ENCODE results near the gene LGALS7B.

The LGALS7B gene

DNA sequence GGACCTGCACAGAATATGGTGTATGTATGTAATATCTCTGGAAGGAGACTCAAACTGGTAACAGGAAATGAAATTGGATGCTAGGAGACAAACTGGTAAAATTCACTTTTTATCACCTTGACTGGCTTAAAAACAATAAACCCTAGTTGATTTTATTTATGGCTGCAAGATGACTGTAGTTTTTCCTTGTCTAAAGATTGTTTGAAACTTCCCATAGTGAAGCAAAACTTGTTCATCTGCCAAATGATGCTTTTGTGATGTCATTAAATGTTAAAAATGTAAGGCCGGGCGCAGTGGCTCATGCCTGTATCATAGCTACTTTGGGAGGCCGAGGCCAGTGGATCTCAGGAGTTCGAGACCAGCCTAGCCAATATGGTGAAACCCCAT lies 45.1 kb downstream of the LGALS7B start:
- CTCF ChIA-PET, result interaction anchor here (0.6 to 2.2 kb wide), 7 partner anchors 53 to 931 kb away, joined by 3 to 10 read pairs (median 3); partner anchors contain the start of genes MRPS12 and SARS2
- H3K27ac ChIP-seq (ENCODE audit: extremely low read depth, low read depth, low read length), result no peak overlapping the region; the same call in 1 of the 2 replicates
- H3K4me3 ChIP-seq (ENCODE audit: low read depth, low read length), result no peak overlapping the region
- H3K9me3 ChIP-seq (ENCODE audit: control insufficient read depth, insufficient read depth, low read depth, low read length), result no peaks in the 10 kb centered on the region
- POLR2A ChIA-PET, result interaction anchor here (1.0 to 7.4 kb wide), 6 partner anchors 8 to 215 kb away, joined by 3 to 159 read pairs (median 6); partner anchors contain the start of genes EIF3K, HNRNPL, MRPS12 and SARS2
- H3K4me1 ChIP-seq (ENCODE audit: control insufficient read depth, insufficient read depth, low read length), result peaks cover 19% of the 10 kb centered on the region
- H3K36me3 ChIP-seq (ENCODE audit: control insufficient read depth in 2 of 2, insufficient read depth in 1 of 2, low read length in 2 of 2), result peaks cover 46 to 60% of the 10 kb centered on the region in 2 experiments
- TF ChIP-seq ZNF660 (tag by site-specific recombination; IDR thresholded peaks at IDR 0.05), result peak; percentile 23; the same call in 1 of the 2 replicates
- TF ChIP-seq, protein P1, sequence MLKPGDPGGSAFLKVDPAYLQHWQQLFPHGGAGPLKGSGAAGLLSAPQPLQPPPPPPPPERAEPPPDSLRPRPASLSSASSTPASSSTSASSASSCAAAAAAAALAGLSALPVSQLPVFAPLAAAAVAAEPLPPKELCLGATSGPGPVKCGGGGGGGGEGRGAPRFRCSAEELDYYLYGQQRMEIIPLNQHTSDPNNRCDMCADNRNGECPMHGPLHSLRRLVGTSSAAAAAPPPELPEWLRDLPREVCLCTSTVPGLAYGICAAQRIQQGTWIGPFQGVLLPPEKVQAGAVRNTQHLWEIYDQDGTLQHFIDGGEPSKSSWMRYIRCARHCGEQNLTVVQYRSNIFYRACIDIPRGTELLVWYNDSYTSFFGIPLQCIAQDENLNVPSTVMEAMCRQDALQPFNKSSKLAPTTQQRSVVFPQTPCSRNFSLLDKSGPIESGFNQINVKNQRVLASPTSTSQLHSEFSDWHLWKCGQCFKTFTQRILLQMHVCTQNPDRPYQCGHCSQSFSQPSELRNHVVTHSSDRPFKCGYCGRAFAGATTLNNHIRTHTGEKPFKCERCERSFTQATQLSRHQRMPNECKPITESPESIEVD (tag by site-specific recombination; IDR thresholded peaks at IDR 0.05), result peak; percentile 95
- TF ChIP-seq, protein P2, sequence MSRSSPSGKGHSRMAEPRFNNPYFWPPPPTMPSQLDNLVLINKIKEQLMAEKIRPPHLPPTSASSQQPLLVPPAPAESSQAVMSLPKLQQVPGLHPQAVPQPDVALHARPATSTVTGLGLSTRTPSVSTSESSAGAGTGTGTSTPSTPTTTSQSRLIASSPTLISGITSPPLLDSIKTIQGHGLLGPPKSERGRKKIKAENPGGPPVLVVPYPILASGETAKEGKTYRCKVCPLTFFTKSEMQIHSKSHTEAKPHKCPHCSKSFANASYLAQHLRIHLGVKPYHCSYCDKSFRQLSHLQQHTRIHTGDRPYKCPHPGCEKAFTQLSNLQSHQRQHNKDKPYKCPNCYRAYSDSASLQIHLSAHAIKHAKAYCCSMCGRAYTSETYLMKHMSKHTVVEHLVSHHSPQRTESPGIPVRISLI (tag by site-specific recombination; IDR thresholded peaks at IDR 0.05), result 0 out of 2 replicates have a peak, but pooled peaks have one; percentile 8
- no peak for TF ChIP-seq ZBTB48 (tag by site-specific recombination; IDR thresholded peaks at IDR 0.05)
- peak; percentile 74; the same call in 1 of the 2 replicates for TF ChIP-seq ZNF629 (tag by site-specific recombination; IDR thresholded peaks at IDR 0.05)
- TF ChIP-seq, protein P3, sequence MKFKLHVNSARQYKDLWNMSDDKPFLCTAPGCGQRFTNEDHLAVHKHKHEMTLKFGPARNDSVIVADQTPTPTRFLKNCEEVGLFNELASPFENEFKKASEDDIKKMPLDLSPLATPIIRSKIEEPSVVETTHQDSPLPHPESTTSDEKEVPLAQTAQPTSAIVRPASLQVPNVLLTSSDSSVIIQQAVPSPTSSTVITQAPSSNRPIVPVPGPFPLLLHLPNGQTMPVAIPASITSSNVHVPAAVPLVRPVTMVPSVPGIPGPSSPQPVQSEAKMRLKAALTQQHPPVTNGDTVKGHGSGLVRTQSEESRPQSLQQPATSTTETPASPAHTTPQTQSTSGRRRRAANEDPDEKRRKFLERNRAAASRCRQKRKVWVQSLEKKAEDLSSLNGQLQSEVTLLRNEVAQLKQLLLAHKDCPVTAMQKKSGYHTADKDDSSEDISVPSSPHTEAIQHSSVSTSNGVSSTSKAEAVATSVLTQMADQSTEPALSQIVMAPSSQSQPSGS (tag by site-specific recombination; IDR thresholded peaks at IDR 0.05; ENCODE audit: low read depth), result peak; percentile 68; the same call in 1 of the 2 replicates
- TF ChIP-seq, protein P4, sequence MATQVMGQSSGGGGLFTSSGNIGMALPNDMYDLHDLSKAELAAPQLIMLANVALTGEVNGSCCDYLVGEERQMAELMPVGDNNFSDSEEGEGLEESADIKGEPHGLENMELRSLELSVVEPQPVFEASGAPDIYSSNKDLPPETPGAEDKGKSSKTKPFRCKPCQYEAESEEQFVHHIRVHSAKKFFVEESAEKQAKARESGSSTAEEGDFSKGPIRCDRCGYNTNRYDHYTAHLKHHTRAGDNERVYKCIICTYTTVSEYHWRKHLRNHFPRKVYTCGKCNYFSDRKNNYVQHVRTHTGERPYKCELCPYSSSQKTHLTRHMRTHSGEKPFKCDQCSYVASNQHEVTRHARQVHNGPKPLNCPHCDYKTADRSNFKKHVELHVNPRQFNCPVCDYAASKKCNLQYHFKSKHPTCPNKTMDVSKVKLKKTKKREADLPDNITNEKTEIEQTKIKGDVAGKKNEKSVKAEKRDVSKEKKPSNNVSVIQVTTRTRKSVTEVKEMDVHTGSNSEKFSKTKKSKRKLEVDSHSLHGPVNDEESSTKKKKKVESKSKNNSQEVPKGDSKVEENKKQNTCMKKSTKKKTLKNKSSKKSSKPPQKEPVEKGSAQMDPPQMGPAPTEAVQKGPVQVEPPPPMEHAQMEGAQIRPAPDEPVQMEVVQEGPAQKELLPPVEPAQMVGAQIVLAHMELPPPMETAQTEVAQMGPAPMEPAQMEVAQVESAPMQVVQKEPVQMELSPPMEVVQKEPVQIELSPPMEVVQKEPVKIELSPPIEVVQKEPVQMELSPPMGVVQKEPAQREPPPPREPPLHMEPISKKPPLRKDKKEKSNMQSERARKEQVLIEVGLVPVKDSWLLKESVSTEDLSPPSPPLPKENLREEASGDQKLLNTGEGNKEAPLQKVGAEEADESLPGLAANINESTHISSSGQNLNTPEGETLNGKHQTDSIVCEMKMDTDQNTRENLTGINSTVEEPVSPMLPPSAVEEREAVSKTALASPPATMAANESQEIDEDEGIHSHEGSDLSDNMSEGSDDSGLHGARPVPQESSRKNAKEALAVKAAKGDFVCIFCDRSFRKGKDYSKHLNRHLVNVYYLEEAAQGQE (tag by site-specific recombination; IDR thresholded peaks at IDR 0.05), result no peak

DNA sequence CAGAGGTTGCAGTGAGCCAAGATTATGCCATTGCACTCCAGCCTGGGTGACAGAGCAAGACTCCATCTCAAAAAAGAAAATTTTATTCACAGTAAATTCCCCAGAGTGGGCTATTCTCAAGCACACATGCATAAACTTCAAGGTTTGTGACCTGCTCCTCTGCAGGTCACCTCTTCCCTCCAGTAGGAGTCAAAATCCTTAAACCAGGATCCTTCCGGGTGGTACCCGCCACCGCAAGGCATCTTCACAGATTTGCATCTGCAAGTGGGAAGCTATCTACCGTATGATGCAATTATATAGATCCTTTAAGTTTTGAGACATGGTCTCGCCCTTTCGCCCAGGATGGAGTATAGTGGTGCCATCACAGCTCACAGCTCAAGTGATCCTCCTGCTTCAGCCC lies 45.6 kb downstream of the LGALS7B start:
- POLR2A ChIA-PET, result interaction anchor here (0.5 to 7.4 kb wide), 9 partner anchors 8 to 216 kb away, joined by 3 to 159 read pairs (median 5); partner anchors contain the start of genes EIF3K, HNRNPL, MRPS12 and SARS2
- peak overlapping the region; percentile 37 for H3K27ac ChIP-seq (ENCODE audit: extremely low read depth, low read depth, low read length)
- no peak for TF ChIP-seq SETDB1 (IDR thresholded peaks at IDR 0.05; ENCODE audit: insufficient read length, low read length)
- peak; percentile 74 for TF ChIP-seq IKZF3 (tag by site-specific recombination; IDR thresholded peaks at IDR 0.05)
- TF ChIP-seq KLF1 (tag by site-specific recombination; IDR thresholded peaks at IDR 0.05), result no peak
- TF ChIP-seq ZNF830 (tag by site-specific recombination; IDR thresholded peaks at IDR 0.05; ENCODE audit: low read depth), result no peak
- TF ChIP-seq ZBTB17 (tag by site-specific recombination; IDR thresholded peaks at IDR 0.05), result 0 out of 2 replicates have a peak, but pooled peaks have one; percentile 10
- TF ChIP-seq, protein P5, sequence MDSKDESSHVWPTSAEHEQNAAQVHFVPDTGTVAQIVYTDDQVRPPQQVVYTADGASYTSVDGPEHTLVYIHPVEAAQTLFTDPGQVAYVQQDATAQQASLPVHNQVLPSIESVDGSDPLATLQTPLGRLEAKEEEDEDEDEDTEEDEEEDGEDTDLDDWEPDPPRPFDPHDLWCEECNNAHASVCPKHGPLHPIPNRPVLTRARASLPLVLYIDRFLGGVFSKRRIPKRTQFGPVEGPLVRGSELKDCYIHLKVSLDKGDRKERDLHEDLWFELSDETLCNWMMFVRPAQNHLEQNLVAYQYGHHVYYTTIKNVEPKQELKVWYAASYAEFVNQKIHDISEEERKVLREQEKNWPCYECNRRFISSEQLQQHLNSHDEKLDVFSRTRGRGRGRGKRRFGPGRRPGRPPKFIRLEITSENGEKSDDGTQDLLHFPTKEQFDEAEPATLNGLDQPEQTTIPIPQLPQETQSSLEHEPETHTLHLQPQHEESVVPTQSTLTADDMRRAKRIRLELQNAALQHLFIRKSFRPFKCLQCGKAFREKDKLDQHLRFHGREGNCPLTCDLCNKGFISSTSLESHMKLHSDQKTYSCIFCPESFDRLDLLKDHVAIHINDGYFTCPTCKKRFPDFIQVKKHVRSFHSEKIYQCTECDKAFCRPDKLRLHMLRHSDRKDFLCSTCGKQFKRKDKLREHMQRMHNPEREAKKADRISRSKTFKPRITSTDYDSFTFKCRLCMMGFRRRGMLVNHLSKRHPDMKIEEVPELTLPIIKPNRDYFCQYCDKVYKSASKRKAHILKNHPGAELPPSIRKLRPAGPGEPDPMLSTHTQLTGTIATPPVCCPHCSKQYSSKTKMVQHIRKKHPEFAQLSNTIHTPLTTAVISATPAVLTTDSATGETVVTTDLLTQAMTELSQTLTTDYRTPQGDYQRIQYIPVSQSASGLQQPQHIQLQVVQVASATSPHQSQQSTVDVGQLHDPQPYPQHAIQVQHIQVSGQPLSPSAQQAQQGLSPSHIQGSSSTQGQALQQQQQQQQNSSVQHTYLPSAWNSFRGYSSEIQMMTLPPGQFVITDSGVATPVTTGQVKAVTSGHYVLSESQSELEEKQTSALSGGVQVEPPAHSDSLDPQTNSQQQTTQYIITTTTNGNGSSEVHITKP (tag by site-specific recombination; IDR thresholded peaks at IDR 0.05), result peak; percentile 54; the same call in 1 of the 2 replicates
- no peak for TF ChIP-seq ZNF202 (tag by site-specific recombination; IDR thresholded peaks at IDR 0.05; ENCODE audit: borderline replicate concordance)
- TF ChIP-seq ZNF211 (tag by site-specific recombination; IDR thresholded peaks at IDR 0.05; ENCODE audit: low read depth), result no peak
- TF ChIP-seq ZNF24 (tag by site-specific recombination; IDR thresholded peaks at IDR 0.05), result no peak
- no peak for TF ChIP-seq ZNF138 (tag by site-specific recombination; IDR thresholded peaks at IDR 0.05; ENCODE audit: borderline replicate concordance)
- no peak for TF ChIP-seq ZNF776 (tag by site-specific recombination; IDR thresholded peaks at IDR 0.05; ENCODE audit: borderline replicate concordance)
- no peak for TF ChIP-seq SP7 (tag by site-specific recombination; IDR thresholded peaks at IDR 0.05)
- no peak for TF ChIP-seq ZFP69B (tag by site-specific recombination; IDR thresholded peaks at IDR 0.05)
- peaks cover 19% of the 10 kb centered on the region for H3K4me1 ChIP-seq (ENCODE audit: control insufficient read depth, insufficient read depth, low read length)
- peaks cover 51 to 60% of the 10 kb centered on the region in 2 experiments for H3K36me3 ChIP-seq (ENCODE audit: control insufficient read depth in 2 of 2, insufficient read depth in 1 of 2, low read length in 2 of 2)
- H3K9me3 ChIP-seq (ENCODE audit: control insufficient read depth, insufficient read depth, low read depth, low read length), result no peaks in the 10 kb centered on the region
- CTCF ChIA-PET, result interaction anchor here (0.6 to 2.2 kb wide), 5 partner anchors 53 to 681 kb away, joined by 3 to 10 read pairs (median 3); partner anchors contain the start of genes MRPS12 and SARS2
- H3K4me3 ChIP-seq (ENCODE audit: low read depth, low read length), result no peak overlapping the region
